HG03135 (cell line): Measurements from ENCODE around the gene S1PR1.

Source experiments
- ATAC-seq: cut with Tn5 transposase; IDR thresholded peaks from one replicate; pipeline ENCODE4 v1.9.1; 2021; ENCODE audit warnings: mild to moderate bottlenecking, moderate library complexity; ENCODE audit not compliant: unreplicated experiment

S1PR1 gene

DNA sequence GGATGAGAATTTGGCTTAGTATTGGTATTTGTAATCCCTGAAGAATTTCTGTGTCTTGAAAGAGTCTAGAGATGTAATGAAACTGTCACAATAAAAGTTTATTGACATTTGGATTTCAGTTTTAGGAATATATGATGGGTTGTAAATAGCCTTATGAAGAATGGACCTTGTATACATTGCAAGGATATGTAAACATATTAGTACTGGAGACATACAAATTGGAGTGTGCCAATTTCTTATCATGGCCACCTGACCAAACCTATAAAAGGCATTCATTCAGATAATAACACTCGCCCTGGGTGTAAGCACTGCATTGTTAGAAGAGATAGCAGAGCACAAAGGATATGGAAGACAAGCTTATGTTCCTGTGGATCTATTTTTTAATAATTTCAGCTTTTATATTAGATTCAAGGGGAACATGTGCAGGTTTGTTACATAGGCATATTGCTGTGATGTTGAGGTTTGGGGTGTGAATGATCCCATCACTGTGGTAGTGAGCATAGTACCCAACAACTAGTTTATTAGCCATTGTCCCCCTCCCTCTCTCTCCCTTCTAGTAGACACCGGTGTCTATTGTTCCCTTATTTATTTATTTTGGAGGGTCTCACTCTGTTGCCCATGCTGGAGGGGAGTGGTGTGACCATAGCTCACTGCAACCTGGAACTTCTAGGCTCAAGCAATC, 8.6 kb downstream of the S1PR1 start:
- ATAC-seq = no peak

DNA sequence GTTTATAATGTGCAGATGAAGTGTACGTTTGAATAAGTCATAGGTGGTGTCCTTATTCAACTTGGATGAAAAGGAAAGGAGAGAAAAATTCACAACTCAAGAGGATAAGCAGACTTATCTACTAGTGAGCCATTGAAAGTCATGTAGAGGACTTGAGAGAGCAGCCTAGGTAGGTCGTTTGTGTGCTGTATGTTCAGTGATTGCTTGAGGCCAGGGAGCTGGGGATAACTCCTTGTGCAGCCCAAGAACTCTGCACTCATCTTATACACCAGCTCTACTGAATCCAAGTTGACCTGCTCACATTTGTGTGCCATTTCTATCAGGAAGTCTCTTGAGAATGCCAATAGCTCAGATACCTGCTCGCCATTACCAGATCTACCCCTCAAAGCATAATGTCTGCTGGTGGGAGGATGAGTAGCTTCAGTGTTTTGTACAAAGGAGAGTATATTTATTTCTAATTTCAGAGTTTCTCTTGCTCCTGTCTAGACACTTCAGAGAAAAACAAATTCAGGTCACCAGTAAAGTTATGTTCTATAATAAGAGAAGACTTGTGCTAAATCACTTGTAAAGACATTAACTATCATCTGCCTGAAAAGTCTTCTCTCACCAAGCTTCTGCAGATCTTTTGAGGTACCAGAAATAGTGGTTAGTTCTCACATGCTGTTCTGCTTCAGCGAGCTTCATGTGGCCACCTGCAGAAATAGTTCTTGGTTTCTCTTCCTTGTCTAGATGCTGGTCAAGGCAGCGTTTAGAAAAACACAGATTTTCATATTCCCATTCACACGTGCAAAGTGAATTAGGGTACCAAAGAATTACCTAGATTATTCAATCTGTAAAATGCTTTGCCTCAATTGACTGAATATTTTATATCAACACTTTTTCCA, 10.8 kb downstream of the S1PR1 start:
- ATAC-seq = peak; percentile 93

DNA sequence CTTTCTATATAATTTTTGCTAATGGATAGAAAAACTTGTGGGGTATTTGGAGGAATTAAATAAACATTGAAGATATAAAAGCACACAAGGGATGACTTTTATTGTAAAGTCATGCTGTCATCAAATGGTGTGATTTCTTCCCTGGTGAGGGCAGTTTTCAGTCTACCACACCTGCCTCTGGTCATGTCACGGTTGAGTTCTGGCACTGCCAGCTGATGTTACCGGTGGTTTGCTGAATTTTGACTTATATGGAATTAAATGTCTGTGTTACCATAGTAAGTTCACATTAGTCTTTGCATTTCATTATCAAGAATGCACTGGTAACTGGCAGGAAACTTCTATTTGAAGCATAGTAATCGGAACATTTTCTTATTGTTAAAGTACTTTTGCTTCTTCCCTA, 13.4 kb downstream of the S1PR1 start:
- no peak for ATAC-seq

DNA sequence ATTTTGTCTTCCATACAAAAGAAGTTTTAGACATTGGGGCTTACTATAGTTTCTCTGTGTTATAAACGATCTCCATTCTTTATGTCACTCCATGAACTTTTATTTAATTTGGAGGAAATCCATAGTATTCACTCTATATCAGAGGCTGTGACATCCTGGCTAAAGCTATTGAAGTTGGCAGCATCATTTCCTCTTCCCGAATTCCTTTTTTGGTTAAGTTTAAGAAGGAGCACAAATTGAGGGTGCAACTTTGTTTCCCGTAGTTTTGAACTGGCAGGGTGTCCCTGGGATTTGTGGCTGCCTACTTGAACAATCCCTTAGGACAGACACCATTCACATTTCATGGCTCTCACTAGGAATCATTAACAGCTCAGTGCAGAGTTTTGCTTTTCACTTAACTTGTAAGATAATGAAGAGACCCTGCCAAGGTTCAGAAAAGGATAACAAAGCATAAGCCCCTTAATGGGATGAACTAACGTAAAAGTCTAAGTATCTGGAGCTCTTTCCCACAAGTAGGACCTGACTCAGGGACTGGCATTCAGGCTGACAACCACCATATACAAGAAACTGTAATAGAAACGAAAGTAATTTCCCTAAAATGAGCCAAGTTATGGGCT, 13.9 kb downstream of the S1PR1 start:
- ATAC-seq = no peak

DNA sequence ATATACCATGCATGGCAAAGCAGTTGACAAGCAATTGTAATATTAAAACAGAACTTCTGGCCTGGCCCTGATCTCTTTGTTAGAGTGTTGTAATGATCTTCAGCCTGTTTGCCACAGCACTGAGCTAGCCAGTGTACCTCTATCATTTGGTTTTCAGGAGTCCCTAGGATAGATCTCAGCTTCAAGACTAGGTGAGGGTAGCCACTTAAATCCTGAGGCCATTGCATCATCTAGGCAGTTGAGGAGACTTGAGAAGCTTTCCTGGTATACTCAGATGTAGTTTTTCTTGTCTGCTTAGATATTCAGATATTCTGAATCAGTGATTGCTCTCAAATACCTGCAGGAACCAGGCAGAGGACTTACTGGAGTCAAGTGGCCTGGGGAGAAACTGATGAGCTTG, 14.7 kb downstream of the S1PR1 start:
- no peak for ATAC-seq

DNA sequence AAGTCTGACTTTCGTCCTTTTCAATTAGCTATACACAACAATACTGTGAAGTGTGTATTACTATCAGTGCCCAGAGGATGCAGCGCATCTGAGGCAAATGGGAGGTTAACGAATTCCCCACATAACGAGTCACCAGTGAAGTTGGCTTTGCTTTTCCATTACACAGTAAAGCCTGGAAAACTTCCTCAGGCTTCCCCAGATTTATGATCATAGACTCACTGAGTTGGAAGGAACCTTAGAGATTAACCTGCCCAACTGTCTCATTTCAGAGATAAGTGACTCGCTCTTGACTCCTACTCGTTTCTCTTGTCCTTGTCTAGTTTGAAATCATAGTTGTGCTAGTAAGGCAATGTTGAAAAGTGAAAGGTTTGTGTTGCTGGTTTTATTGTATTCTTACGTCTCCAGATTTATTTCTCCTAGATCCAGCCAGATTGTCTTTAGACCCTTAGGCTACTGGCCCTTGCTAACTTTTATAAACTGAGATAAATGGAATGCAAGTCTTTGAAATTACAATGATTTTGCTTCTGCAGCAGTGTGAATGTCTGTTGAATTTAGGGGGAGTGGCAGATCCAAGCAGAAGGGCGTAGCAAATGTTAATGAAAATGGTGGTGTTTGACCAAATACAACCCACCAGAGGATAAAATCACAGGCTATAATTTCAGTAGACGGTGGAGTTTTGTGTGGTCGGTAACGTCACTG, 17.3 kb downstream of the S1PR1 start:
- ATAC-seq = no peak

DNA sequence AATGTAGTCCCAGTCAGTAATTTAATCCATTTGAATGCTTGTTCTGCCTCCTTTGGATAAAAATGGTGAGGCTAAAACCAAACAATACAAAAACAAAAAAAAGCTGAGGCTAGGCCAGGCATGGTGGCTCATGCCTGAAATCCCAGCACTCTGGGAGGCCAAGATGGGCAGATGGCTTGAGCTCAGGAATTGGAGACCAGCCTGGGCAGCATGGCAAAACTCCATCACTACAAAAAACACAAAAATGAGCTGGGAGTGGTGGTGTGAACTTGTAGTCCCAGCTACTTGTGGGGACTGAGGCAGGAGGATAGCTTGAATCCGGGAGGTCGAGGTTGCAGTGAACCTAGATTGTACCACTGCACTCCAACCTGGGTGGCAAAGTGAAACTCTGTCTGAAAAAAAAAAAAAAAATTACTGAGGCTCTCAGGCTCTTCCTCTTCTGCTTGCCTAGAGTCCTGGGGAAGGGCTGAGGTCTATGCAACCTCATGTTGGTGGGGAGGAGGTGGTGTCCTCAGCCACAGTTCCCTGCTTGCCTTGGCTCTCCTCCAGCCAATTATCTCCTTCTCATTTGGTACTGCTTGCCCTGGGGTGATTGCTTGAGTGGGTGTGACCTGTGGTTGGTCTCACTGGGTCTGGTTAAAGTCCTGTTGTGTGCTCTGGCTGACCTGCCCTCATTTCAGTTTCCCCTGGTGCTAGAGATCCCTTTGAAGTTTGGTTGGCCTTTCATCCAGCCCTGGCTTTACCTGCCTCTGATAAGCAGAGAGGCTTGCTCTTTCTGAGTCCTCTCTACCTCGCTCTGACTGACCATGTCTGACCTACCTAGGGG, 20.9 kb downstream of the S1PR1 start:
- peak; percentile 85 for ATAC-seq

DNA sequence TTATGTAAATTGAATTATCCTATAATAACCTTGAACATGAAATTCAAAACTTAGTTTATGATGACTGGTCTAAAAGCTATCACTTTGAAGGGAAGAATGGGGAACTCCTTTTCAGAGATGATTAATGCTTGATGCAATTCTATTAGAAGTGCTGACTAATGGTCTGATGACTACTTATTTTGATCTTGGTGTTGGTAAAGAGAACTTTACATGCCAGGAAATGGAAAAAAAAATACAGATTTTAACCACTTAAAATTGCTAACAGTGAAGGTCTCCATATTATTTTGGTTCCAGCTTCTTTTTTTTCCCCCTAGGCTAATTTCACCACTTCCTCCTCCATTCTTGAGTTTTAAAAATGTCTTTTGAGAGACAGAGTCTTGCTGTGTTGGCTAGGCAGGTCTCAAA, 22.9 kb downstream of the S1PR1 start:
- ATAC-seq = no peak

DNA sequence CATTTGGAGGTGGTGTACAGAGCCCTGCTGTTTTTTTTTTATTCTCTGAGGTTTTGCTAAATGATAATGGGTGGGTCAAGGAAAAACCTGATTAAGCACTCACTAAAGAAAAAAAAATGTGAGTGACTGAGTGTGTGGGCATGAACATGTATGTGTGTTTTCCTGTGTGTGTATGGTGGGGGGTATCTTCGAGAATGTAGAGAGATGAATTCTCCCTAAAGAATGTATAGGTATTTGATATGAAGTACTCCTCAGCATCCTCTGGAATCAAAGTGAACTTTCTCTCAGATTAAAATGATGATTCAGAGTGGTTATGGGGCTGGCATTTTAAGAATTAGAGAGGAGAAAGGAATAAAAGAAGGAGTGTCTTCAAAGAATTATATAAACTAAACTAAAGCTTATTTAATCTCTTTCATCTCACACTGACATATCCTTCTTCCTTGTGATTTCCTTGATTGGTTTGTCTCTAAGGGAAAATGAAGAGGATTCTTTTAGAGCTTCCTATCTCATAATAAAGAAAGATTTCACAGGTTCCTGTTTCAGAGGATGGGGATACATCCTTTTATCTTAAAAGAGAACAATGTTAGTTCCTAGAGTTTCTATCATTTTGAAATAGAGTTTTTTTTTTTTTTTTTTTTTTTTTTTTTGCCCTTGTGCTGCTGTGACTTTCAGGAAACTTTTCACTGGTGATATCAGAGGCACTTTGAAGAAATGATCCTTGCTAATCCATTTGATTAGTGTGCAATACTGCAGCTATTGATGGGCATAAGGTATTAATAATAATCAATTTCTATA, 23.9 kb downstream of the S1PR1 start:
- ATAC-seq = no peak

DNA sequence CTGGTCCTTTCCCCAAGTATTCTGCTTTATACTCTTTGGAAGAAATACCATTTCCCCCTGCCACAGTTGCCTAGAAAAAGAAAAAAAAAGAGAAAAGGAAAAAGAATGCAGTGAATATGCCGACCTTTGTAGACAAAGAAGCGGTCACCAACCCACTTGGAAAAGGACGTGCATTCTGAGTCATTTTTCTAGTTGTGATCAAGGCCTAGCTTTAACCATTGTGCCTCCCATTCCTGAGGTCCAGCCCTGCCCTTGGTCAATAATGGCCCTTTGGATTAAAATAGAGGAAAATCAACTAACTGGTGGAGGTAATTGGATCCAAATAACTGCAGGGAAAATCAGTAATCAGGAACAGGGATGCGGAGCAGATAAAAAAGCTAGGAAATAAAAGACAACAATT, 24.8 kb downstream of the S1PR1 start:
- no peak for ATAC-seq

DNA sequence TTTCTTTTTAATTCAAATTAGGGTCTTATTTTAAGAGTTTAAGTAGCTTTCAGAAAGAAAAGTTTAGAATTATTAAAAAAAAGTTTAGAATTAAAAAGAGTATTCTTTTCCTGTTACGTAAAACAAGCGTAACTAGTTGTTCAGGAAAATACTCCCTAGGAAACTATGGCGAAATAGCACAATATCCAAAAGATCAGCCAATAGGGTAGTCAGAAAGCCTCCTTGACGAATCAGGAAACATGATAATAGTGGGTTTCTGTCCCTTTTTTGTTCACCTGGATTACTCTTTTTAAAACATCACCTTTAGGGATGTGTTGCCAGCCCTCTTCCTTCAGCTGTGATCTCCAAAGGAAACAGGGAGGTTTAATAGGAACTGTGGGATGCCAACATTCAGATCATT, 25.2 kb downstream of the S1PR1 start:
- ATAC-seq = no peak

DNA sequence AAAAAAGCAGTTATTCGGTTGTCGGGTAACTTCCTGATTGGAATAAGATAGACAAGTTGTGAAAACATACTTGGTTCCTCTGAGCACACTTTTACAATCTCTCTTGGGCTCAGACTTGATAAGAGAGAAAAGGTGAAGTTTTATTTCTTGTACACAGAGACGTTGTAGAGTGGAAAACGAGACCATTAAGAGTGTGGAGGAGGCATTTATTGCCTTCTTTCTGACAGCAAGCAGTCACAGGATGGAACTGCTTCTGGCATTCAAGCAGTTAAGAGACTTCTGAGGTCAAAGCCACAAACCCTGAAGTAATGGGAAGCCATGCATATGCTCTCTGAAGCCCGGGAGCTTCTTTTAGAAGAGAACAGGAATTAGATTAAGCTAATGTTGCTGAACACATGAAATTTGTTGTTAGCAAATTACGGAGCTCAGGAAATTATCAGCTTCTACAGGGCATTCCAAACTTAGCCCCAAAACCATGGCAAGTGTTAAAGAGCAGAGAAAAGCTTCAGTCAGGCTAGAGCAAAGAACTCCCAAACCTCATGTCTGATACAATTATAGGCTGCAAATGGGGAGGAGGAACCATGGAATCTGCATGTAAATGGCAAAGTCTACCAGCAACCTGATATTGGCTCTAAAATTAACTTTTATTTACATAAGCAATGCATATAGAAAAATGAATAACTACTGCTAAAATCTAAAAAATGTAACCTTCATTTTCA, 26.0 kb downstream of the S1PR1 start:
- no peak for ATAC-seq

DNA sequence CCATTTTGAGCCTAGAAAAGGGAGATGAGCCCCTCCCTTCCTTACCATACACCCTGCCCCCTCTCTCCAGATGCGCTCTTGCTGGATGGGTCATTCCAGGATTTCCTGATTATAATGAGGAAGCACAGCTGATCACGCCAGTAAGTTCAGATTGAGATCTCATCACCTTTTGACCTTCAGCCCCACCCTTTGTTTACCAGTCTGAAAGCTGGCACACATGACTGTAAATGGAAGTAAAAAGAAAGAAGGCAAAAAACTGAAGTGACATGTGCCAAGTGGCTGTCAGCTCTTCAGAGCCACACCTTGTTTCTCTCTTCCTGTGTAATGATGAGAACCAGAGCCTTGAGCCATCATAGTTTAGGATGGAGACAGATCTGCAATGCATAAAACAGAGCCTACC, 27.9 kb downstream of the S1PR1 start:
- no peak for ATAC-seq

DNA sequence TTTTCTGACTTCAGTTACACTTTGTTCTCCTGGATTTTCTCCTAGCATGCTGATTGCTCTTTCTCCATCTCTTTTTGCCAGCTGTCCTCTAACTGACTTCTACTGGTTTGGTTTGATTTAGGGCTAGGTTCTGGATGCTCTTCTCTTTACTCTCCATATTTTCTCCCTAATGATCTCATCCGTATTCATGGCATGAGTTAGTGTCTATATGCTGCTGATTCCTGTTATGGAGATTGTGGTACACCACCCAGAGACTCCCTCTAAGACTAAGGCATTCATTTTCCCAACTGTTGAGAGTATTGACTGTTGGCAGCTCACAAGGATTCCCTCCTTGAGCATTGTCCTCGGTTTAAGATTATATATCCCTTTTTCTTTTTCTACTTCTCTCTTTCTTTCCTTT, 28.9 kb downstream of the S1PR1 start:
- no peak for ATAC-seq

DNA sequence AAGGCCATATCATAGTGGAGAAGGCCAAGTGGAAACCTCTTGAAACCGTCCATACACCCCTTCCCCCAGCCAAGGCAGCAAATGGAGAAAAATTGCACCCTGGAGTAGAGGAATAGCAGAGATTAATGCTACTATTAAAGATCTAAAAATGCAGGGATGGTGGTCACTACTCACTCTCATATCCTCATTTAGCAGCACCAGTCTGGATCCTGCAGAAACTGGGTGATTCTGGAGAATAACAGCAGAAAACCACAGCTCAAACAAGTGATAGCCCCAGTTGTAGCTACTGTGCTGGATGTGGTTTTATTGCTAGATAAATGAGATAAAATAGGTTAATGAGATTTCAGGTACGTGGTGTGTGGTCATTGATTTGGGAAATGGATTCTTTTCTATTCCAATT, 30.3 kb downstream of the S1PR1 start:
- no peak for ATAC-seq

DNA sequence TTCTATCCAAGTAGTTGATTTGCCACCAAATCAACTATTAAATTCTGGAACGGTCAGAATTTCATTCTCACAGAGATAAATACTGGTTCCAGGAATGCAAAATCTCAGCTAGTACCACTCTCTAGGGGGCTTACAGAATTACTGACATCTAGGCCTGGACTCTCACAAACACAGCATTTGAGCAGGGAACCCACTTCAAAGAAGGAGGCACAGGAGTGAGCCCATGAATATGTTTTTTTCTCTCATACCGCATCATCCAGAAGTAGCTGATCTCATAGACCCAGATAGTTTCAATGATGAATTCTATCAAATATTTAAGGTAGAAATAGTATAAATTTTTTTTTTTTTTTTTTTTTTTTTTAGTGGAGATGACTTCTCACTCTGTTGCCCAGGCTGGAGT, 32.1 kb downstream of the S1PR1 start:
- ATAC-seq = no peak

DNA sequence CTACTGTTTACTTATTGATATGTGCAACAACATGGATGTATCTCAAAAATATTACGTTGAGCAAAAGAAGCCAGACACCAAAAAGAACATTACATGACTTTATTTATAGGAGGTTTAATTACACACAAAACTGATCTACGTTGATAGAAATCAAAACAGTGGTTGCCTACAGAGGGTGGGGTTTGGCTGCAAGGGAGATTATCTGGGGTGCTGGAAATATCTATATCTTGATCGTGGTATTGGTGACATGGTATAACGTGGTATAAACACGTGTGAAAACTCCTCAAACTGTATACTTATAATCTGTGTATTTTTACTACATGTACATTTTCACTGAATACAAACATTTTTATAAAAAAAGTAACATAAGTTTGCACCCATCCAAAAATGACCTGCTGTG, 38.9 kb downstream of the S1PR1 start:
- ATAC-seq = no peak

DNA sequence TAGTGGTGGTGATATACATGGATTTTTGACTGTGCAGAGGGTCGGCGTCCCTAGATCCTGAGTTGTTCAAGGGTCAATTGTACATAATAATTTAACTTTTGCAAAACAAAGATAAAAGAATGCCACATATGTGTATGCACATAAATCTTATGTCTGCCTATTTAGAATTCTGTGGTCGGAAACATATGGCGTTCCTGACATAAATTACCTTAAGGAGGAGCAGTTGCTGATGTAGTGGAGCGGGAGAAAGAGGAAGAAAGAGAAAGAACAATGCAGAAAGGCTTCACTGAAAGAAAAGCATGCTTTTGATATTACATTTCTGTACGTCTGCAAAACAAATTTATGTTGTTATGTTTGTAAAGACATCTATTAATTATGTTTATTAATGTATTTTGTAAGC, 40.0 kb downstream of the S1PR1 start:
- ATAC-seq = no peak

DNA sequence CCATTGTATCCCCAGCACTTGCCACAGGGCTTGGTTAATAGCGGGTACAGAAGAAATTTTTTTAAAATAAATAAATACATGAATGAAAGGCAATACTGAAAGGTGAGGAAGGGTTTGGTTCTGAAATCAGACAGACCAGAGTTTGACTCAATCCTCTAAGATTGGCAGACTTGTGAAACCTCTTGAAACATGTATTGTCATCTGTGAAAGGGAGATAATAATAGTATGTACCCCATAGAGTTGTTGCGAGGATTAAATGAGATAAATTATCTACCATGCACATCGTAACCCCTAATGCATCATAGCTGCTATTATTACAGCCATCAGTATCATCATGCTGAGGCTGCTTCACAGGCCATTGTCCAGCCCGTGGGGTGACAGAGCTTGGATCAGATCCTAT, 41.4 kb downstream of the S1PR1 start:
- ATAC-seq = no peak
